ENCODE data around the gene STX10.

STX10 gene

GRCh38 chr19:13139633-13140311 is 10.4 kb downstream of the STX10 start:
- no peak for DNase-seq (ENCODE audit: low read depth in 3 of 3)

DNA sequence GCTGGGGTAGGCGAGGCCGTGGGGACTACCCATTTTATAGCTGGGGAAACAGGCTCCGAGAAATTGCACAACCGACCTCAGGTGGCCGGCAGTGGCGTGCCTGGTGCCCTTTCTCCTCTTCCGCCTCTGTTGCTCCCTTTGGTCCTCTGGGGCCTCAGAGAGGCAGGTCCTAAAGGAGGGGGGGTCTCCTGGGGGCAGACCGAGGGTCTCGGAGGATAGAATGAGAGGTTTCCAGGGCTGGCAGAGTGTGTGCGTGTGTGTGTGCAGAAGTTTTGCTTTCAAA is 11.3 kb downstream of the STX10 start:
- DNase-seq (ENCODE audit: low read depth in 3 of 3), result no peak

DNA sequence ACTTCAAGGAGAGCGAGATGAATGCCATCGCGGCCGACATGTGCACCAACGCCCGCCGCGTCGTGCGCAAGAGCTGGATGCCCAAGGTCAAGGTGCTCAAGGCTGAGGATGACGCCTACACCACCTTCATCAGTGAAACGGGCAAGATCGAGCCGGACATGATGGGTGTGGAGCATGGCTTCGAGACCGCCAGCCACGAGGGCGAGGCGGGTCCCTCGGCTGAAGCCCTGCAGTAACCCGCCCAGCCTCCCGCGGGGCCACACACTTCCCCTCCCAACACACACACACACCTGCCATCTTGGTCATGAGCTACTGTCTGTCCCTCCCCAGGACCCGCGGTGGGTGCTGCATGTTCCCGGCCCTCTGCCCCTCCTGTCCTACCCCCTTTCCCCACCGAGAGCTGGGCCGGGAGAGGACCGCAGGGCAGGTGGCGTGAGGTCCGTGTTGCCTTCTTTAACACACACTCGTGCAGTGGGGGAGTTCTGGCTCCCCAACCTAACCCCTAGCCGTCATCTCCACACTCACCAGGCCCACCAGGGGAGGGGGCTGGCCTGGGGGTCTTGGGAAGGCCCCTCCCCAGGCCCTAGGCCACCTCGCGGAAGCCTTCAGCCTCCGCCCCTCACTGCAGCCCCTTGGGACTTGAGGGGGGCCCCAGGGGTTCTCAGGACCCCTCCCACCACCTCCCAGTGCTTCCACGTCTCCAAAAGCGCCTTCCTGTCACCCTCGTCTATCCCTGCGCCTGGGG is 11.8 kb downstream of the STX10 start:
- DNase-seq (ENCODE audit: low read depth in 3 of 3), result no peak

DNA sequence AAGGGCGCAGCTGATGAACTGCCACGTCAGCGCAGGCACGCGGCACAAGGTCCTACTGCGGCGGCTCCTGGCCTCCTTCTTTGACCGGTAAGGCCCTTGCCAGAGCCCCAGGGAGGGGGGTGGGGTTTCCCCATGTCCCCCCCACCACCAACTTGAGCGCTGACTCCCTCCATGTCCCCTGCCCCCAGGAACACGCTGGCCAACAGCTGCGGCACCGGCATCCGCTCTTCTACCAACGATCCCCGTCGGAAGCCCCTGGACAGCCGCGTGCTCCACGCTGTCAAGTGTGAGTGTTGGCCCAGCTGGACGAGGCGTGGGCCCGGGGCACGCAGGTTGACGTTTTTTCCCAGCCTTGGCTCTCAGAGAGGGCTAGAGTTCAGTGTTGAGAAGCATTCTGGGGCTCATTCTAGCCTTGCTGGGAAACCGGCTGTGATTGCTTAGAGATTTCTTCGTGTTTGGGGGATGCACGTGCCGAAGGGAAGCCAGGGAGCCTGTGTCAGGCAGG is 12.8 kb downstream of the STX10 start:
- no peak for DNase-seq (ENCODE audit: low read depth in 3 of 3)

DNA sequence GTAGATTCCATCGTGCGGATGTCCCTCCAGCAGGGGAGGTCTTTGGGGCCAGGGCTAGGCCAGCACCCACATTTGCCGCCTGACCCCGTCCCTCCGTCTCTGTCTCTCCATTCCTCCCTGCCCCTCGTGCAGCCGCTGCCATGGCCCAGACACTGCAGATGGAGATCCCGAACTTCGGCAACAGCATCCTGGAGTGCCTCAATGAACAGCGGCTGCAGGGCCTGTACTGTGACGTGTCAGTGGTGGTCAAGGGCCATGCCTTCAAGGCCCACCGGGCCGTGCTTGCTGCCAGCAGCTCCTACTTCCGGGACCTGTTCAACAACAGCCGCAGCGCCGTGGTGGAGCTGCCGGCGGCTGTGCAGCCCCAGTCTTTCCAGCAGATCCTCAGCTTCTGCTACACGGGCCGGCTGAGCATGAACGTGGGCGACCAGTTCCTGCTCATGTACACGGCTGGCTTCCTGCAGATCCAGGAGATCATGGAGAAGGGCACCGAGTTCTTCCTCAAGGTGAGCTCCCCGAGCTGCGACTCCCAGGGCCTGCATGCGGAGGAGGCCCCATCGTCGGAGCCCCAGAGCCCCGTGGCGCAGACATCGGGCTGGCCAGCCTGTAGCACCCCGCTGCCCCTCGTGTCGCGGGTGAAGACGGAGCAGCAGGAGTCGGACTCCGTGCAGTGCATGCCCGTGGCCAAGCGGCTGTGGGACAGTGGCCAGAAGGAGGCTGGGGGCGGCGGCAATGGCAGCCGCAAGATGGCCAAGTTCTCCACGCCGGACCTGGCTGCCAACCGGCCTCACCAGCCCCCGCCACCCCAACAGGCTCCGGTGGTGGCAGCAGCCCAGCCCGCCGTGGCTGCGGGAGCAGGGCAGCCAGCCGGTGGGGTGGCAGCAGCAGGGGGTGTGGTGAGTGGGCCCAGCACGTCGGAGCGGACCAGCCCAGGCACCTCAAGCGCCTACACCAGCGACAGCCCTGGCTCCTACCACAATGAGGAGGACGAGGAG is 14.8 kb downstream of the STX10 start:
- no peak for DNase-seq (ENCODE audit: low read depth in 3 of 3)

GRCh38 chr19:13134626-13135025 is 15.5 kb downstream of the STX10 start:
- DNase-seq (ENCODE audit: low read depth in 3 of 3), result no peak

GRCh38 chr19:13133241-13133870 is 16.8 kb downstream of the STX10 start:
- DNase-seq (ENCODE audit: low read depth in 3 of 3), result no peak

- peak in 2 of 3 donors; percentile 55 to 74 for DNase-seq (ENCODE audit: low read depth in 3 of 3)
These were observed 17.5 kb downstream of the STX10 start for GRCh38 chr19:13132471-13133180.

DNA sequence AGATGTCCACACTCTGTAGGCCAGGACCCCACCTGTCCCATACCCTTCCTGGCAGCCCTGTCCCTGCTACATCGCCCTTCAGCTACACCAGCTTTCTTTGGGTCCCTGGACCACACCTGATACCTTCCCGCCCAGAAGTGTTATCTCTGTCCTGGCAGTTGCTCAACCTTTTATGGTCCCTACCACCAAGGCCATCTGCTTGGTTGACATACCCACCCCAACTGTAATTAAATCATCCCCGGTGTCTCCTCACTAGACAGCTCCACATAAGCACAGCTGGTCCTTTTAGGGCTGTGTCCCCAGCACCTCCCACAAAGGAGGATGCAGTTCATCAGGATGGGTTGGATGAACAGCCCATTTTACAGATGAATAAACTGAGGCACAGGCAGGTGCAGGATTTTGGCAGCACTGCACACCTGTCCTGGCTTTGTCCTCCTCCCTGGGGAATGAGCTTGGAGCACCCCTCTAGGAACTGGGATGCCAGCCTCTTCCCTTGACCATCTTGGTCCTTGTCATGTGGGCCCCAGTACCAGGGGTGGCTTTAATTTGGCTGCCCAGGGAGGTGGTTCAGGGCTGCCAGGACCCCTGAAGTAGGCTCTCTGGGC is 19.2 kb downstream of the STX10 start:
- no peak for DNase-seq (ENCODE audit: low read depth in 3 of 3)

DNA sequence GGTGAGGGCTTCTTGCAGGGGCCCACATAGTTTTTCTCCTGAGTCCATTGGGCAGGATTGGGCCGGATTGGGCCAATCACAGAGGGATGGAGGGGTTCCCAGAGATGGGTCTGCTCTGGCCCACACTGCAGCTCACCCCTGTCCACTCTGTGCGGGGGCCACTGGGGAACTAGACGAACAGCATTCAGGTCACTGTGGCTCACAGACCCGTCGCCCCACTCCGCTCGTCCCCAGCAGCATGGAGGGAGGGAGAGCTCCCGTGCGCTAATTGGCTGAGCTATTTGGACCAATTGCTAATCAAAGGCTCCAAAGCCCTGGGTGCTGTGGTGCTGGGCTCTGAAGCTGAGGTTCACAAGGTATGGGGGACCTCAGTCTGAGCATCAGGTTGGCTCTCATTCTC is 20.8 kb downstream of the STX10 start:
- DNase-seq (ENCODE audit: low read depth in 3 of 3), result no peak

DNA sequence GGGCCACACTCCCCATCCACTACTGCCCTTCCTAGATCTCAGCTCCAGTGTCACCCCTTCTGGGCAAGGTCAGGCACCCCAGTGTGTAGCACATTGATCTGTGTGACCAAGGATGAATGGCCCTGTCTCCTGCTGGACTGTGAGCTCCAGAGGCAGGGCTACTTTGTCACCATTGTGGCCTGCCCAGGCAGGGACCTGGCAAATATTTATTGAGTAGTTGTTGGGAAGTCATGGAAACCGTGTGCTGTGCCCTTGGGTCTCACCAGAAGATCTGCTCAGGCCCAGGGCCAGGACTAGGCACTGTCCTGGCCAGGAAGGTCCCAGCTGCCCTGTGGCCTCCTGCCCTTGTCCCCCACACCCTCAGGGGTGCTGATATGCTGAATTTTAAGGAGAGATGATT is 21.6 kb downstream of the STX10 start:
- DNase-seq (ENCODE audit: low read depth in 3 of 3), result no peak

DNA sequence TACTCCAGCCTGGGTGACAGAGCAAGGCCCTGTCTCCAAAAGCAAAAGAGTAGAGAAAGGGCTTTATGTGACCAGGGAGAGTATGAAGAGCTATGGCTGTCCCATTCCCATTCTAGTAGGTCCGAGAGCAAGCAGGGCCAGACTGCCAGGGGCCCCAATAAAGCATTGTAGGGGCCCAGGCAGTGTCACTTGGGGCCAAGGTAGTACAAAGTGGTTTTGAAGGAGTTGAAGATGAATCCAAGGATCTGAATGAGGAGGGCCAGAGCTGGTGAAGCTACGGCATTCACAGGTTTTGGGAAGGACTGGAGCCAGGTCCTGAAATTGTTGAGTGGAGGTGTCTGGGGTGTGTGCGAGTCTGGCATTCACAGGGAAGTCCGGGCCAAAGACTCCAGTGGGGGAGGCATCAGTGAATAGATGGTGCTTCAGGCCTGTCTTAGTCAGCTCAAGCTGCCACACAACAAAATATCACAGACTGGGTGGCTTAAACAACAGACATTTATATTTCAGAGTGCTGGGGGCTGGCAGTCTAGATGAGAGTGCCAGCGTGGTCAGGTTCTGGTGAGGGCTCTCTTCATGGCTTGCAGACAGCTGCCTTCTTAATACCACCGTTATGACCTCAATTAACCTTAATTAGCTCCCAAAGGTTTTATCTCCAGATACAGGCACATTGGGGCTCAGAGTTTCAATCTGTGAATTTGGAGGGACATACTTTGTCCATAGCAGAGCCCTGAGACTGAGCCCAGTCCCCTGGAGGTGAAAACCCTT is 22.2 kb downstream of the STX10 start:
- no peak for DNase-seq (ENCODE audit: low read depth in 3 of 3)

GRCh38 chr19:13127051-13127450 is 23.1 kb downstream of the STX10 start:
- no peak for DNase-seq (ENCODE audit: low read depth in 3 of 3)

DNA sequence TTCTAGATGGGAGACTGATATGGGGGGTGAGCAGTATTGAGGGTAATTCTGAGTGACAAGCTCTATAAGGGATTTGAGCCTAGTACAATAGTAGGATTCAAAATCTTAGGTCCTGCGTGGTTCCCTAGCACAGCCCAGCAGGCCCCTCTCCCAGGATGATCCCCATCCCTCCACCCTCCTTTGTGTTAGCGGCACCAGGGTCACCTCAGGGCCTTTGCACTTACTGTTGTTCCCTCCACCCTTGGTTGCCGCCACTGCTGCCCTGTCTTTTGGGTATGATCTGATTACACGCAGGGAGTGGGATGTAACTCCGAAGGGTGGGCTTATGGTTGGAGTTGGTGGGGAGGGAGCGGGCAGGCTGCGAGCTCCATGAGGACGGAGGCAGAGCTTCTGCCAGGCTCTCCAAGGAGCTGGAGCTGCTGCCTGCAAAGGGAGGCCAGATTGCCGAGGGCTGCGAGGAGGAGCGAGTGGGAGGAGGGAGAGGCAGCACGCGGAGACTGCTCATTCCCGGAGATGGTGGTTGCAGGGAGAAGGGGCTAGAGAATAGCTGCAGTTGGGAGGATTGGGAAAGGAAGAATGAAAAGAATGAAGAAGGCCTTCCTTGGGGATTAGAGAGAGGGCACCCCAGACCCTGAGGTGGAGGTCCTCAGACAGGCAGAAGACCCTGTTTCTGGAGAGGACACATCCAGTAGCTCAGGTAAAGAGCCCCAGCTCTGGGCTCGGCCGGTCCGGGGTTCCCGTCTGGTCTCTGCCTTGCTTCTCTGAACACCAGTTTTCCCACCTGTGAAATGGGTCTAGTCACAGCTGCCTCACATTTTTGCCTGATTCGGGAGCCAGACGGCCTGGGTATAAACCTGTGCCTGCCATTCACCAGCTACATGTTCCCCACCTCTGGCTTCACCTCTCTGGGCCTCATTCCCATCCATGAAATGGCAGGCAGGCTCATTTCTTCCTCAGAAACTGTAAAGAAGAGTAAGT is 26.9 kb downstream of the STX10 start:
- no peak for DNase-seq (ENCODE audit: low read depth in 3 of 3)

- no peak for DNase-seq (ENCODE audit: low read depth in 3 of 3)
These were observed 27.8 kb downstream of the STX10 start for GRCh38 chr19:13122275-13122878.

- no peak for DNase-seq (ENCODE audit: low read depth in 3 of 3)
These were observed 28.5 kb downstream of the STX10 start for GRCh38 chr19:13121551-13122274.

DNA sequence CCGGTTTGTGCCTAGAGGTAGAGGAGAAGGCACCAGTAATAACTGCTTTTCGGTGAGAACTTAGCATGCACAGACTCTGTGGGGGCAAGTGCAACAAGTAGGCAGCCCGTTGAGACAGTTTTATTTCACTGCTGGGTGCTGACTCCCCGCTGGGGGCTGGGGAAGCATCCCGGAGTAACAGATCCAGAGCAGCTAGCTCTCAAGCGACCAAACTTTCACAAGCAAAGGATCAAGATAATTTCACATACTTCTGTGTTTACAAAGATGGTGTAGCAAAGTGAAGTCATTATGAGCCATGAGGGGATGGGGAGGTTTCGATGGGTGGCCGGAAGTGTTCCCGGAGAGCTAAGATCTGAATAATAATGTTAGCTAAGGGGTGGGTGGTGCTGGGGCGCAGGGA is 29.4 kb downstream of the STX10 start:
- DNase-seq (ENCODE audit: low read depth in 3 of 3), result no peak

- DNase-seq (ENCODE audit: low read depth in 3 of 3), result no peak
These were observed 30.1 kb downstream of the STX10 start for GRCh38 chr19:13120031-13120430.
